NOMO-1 treated with DMSO at 0.1 percent for 48 hours (cell line): ENCODE measurements around the gene DLGAP3.
"Not testable (repeated sequence)": the region's sequence is repeated elsewhere in the genome, so short reads cannot be mapped to it uniquely, and the experiment has no call there.

ENCODE experiments used
- DNase-seq: peaks from one replicate; lab custom pipeline; 2025; ENCODE audit not compliant: unreplicated experiment; lab: John Stamatoyannopoulos, UW

Gene DLGAP3, protein sequence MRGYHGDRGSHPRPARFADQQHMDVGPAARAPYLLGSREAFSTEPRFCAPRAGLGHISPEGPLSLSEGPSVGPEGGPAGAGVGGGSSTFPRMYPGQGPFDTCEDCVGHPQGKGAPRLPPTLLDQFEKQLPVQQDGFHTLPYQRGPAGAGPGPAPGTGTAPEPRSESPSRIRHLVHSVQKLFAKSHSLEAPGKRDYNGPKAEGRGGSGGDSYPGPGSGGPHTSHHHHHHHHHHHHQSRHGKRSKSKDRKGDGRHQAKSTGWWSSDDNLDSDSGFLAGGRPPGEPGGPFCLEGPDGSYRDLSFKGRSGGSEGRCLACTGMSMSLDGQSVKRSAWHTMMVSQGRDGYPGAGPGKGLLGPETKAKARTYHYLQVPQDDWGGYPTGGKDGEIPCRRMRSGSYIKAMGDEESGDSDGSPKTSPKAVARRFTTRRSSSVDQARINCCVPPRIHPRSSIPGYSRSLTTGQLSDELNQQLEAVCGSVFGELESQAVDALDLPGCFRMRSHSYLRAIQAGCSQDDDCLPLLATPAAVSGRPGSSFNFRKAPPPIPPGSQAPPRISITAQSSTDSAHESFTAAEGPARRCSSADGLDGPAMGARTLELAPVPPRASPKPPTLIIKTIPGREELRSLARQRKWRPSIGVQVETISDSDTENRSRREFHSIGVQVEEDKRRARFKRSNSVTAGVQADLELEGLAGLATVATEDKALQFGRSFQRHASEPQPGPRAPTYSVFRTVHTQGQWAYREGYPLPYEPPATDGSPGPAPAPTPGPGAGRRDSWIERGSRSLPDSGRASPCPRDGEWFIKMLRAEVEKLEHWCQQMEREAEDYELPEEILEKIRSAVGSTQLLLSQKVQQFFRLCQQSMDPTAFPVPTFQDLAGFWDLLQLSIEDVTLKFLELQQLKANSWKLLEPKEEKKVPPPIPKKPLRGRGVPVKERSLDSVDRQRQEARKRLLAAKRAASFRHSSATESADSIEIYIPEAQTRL

GRCh38 chr1:34929497-34929852, at the start of gene DLGAP3:
Gene DLGAP3, minus strand, starts transcription at chr1:34929650. Its CDS starts 24,267 bp downstream, at chr1:34905383.
- DNase-seq: no peak

- DNase-seq: no peak
These were observed 49.5 kb upstream of the DLGAP3 start for GRCh38 chr1:34978921-34979320.

- DNase-seq: no peak
These were observed 48.4 kb upstream of the DLGAP3 start for GRCh38 chr1:34977858-34978257.

DNA sequence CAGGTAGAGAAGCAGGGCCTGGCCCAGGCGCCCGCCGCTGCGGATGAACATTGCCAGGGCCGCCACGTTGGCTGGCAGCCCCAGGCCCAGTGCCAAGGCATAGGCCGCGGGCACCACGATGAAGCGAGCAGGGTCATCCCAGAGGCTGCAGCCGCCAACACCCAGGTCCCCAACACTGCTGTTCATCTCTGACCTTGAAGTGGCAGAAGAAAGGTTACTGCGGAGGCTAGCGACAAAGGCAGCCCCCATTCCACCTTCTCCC, 47.7 kb upstream of the DLGAP3 start:
- no peak for DNase-seq

GRCh38 chr1:34976384-34977209, 47.1 kb upstream of the DLGAP3 start:
- DNase-seq: no peak

- no peak for DNase-seq
These were observed 46.3 kb upstream of the DLGAP3 start for GRCh38 chr1:34975771-34976170.

- DNase-seq: no peak
These were observed 45.9 kb upstream of the DLGAP3 start for GRCh38 chr1:34975338-34975737.

GRCh38 chr1:34974626-34975025, 45.2 kb upstream of the DLGAP3 start:
- no peak for DNase-seq

DNA sequence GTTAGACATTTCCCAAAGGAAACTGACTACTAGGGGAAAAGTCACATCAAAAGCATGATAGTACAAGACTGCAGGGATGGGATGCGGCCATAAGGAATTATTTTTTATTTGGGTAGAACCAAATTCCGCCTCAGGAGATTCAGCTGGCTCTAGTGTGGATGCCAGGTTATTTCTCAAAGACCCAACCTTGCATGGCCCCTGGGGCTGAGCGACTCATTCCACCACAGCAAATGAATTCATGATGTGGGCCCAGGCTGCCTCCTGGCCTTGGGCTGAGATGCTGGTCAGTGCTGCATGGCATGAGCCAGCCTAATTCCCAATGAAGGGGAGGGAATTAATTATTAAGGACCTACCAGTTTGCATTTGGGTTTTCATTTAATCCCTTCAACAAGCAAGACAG, 43.9 kb upstream of the DLGAP3 start:
- no peak for DNase-seq

GRCh38 chr1:34970829-34971228, 41.4 kb upstream of the DLGAP3 start:
- no peak for DNase-seq

DNA sequence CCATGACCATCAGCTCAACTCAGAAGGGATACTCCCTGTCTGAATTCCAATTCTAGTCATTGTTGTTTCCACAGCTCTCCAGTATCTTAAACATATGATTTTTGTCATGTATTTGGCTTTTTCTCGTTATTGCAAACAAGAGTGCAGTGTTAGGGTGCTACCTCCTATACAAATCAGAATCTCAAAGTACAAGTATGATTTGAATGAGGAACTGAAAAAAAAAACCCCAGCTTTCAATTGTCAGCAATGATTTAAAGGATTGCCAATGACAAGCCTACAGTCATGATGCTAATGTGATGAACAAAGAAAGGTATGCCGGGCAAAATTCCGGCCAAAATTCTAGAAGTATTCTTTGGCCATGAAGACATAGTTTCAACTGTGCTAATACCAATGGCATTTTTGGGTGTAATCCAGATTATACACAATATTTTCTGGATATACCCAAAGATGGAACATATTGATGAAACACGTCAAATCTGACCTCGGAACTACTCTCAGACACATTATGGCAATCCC, 40.8 kb upstream of the DLGAP3 start:
- DNase-seq: no peak

DNA sequence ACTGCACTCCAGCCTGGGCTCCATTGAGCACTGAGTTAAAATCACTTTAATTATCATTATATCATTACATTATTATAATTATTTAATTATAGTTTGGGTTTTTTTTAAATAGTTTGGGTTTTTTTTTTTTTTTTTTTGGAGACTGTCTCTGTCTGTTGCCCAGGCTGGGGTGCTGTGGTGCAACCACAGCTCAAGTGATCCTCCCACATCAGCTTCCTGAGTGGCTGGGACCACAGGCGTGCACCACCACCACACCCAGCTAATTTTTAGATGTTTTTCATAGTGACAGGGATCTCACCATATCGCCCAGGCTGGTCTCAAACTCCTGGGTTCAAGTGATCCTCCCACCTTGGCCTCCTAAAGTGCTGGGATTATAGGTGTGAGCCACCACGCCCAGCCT, 38.8 kb upstream of the DLGAP3 start:
- not testable (repeated sequence) for DNase-seq

GRCh38 chr1:34967672-34968071, 38.2 kb upstream of the DLGAP3 start:
- DNase-seq: not testable (repeated sequence)

DNA sequence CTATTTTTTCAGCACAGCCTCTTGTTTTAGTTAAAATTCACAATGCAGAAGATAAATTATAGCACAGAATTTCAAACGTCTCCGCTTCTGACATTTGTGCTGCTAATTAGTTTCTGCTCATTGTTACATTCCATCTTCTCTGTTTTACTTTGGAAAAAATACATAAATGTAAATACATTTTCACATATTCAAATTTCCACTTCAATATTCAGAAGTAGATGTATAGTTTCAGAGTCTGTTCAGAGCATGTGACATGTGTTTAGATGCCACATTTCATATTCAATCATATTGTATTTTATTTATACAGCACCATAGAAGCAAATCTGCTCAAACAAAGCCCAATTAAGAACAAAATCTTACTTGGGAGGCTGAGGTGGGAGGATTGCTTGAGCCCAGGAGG, 36.1 kb upstream of the DLGAP3 start:
- no peak for DNase-seq

- no peak for DNase-seq
These were observed 21.0 kb upstream of the DLGAP3 start for GRCh38 chr1:34950428-34950827.

GRCh38 chr1:34948739-34949138, 19.3 kb upstream of the DLGAP3 start:
- DNase-seq: not testable (repeated sequence)

GRCh38 chr1:34947641-34948314, 18.3 kb upstream of the DLGAP3 start:
- DNase-seq: not testable (repeated sequence)

- DNase-seq: no peak
These were observed 16.8 kb upstream of the DLGAP3 start for GRCh38 chr1:34946211-34946610.

- not testable (repeated sequence) for DNase-seq
These were observed 12.3 kb upstream of the DLGAP3 start for GRCh38 chr1:34941798-34942197.

- no peak for DNase-seq
These were observed 1.2 kb upstream of the DLGAP3 start for GRCh38 chr1:34930702-34931071.
